Measurements from ENCODE around the gene PTCHD4. TPM values are rescaled to one million over a fixed set of nuclear protein-coding genes. Genes with fewer than 3 reads are reported as not detected.

The PTCHD4 gene
- total RNA-seq, 1 experiment from 2014 or later: 0.96 TPM

DNA sequence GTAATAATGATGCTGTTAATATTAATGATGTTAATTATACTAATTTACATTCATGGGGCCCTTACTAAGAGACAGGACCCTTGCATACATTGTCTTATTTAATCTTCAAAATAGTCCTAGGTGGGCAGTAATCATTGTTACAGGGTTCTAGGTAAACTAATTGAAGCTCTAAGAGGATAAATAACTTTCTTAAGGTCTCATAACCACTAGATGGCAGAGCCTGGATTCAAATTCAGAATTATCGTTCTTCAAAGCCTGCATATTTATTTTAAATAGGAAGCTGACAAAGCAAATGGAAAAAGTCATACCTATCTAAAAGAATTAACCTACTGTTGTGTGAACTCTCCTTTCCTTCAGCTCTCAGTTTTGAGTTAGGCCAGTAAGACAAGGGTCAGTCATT, 23.5 kb downstream of the PTCHD4 start:
- TF ChIP-seq, protein P1, sequence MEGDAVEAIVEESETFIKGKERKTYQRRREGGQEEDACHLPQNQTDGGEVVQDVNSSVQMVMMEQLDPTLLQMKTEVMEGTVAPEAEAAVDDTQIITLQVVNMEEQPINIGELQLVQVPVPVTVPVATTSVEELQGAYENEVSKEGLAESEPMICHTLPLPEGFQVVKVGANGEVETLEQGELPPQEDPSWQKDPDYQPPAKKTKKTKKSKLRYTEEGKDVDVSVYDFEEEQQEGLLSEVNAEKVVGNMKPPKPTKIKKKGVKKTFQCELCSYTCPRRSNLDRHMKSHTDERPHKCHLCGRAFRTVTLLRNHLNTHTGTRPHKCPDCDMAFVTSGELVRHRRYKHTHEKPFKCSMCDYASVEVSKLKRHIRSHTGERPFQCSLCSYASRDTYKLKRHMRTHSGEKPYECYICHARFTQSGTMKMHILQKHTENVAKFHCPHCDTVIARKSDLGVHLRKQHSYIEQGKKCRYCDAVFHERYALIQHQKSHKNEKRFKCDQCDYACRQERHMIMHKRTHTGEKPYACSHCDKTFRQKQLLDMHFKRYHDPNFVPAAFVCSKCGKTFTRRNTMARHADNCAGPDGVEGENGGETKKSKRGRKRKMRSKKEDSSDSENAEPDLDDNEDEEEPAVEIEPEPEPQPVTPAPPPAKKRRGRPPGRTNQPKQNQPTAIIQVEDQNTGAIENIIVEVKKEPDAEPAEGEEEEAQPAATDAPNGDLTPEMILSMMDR (conservative IDR thresholded peaks at IDR 0.05): peak; percentile 50
- Mint-ChIP-seq H3K36me3 (ENCODE audit: insufficient read depth in 1 of 3, low read depth in 3 of 3) (peaks cover 0 to 22% (median 9%) of the 10 kb centered on the region in 3 experiments; a peak in 4 of 7 replicates), H3K4me1 (no peaks in the 10 kb centered on the region), H3K27me3 (ENCODE audit: low read depth) (no peaks in the 10 kb centered on the region), H3K27ac (no peak overlapping the region), H3K9me3 (peaks cover 4 to 7% of the 10 kb centered on the region in 2 experiments; a peak in 4 of 5 replicates), H3K4me3 (no peak overlapping the region)
- H3K14ac ChIP-seq (ENCODE audit: insufficient read depth, low read length): no peak overlapping the region
- H2AFZ ChIP-seq (ENCODE audit: low read length): no peak overlapping the region
- H2BK15ac ChIP-seq (ENCODE audit: low read depth, low read length): no peak overlapping the region
- no CpG with 5 or more reads among the region's 1 CpG for WGBS (ENCODE audit: extremely low coverage, insufficient read length, low lambda C conversion rate)
- H3K9me3 ChIP-seq (ENCODE audit: control insufficient read depth, low read depth, low read length): no peaks in the 10 kb centered on the region
- no peak overlapping the region for H3K9ac ChIP-seq (ENCODE audit: extremely low read depth, insufficient read length, low read length)
- H3K4ac ChIP-seq (ENCODE audit: low read depth, low read length): no peak overlapping the region
- no peaks in the 10 kb centered on the region for H3K79me1 ChIP-seq (ENCODE audit: insufficient read depth, low read depth, low read length, poor library complexity, severe bottlenecking)
- no peak overlapping the region for H3K27ac ChIP-seq (ENCODE audit: insufficient read length, low read depth, low read length)
- no peak overlapping the region for H3K4me2 ChIP-seq (ENCODE audit: insufficient read depth, insufficient read length, low read length)
- no peaks in the 10 kb centered on the region for H3K23me2 ChIP-seq (ENCODE audit: insufficient read length, low read depth, low read length, poor library complexity, severe bottlenecking)
- no peak overlapping the region for H3T11ph ChIP-seq (ENCODE audit: low read length)
- no peak overlapping the region for H4K91ac ChIP-seq (ENCODE audit: insufficient read length, low read depth, low read length)
- H3K56ac ChIP-seq (ENCODE audit: insufficient read length, low read depth, low read length): no peak overlapping the region
- H3K27me3 ChIP-seq (ENCODE audit: insufficient read depth, low read length): no peaks in the 10 kb centered on the region
- no peak overlapping the region for H2BK5ac ChIP-seq (ENCODE audit: insufficient read length, low read length)
- no peak overlapping the region for H4K8ac ChIP-seq (replicated peaks; ENCODE audit: insufficient read length, low read depth, low read length)
- H3K4me1 ChIP-seq (ENCODE audit: insufficient read depth, low read length): no peaks in the 10 kb centered on the region
- H4K20me1 ChIP-seq (ENCODE audit: control insufficient read depth, insufficient read depth, insufficient read length): no peaks in the 10 kb centered on the region
- no peak overlapping the region for H2AK5ac ChIP-seq (ENCODE audit: insufficient read length, low read length)
- H2BK12ac ChIP-seq (ENCODE audit: insufficient read length, low read depth, low read length): no peak overlapping the region
- no peak overlapping the region for H3K18ac ChIP-seq (ENCODE audit: insufficient read length, low read depth, low read length)
- H2BK120ac ChIP-seq (ENCODE audit: low read depth, low read length, poor library complexity, severe bottlenecking): no peak overlapping the region
- no peak for DNase-seq
- H4K5ac ChIP-seq (ENCODE audit: insufficient read length, low read depth, low read length): no peak overlapping the region
- no peak overlapping the region for H3K23ac ChIP-seq (ENCODE audit: insufficient read length, low read depth, low read length)
- H3K79me2 ChIP-seq (ENCODE audit: insufficient read depth, low read length): no peaks in the 10 kb centered on the region
- no peak overlapping the region for H2BK20ac ChIP-seq (ENCODE audit: low read depth, low read length, poor library complexity, severe bottlenecking)
